Cardiac muscle cell (in vitro differentiated cells and primary cell): ENCODE measurements around the gene PHLDA3. TPM values are rescaled to one million over a fixed set of nuclear protein-coding genes. Genes with fewer than 3 reads are reported as not detected.

Source experiments
- DNase-seq, 2 donors: peaks; one replicate each; pipeline versions ENCODE4 v3.0.0 to v3.0.0-alpha.2; 2010 to 2017; ENCODE audit warnings: low read depth in 1 of 2, low spot score in 1 of 2
- H3K27ac ChIP-seq: fragments of 200-600 bp; sonication (generic); 2 replicates; pipeline ENCODE4 v1.5.1; 2016
- H3K27me3 ChIP-seq: fragments of 200-600 bp; sonication (generic); 2 replicates; pipeline ENCODE4 v1.6.0; 2016; ENCODE audit warnings: control low read depth
- H3K36me3 ChIP-seq: fragments of 200-600 bp; sonication (generic); 2 replicates; pipeline ENCODE4 v1.5.1; 2016; ENCODE audit warnings: control low read depth
- H3K4me1 ChIP-seq: fragments of 200-600 bp; sonication (generic); 2 replicates; pipeline ENCODE4 v1.8.1; 2017; ENCODE audit warnings: low read depth, mild to moderate bottlenecking, mixed run types
- H3K4me3 ChIP-seq: fragments of 200-600 bp; sonication (generic); 2 replicates; pipeline ENCODE4 v1.5.1; 2016; ENCODE audit warnings: mild to moderate bottlenecking
- H3K9me3 ChIP-seq: fragments of 200-600 bp; sonication (generic); 2 replicates; pipeline ENCODE4 v1.5.1; 2017; ENCODE audit warnings: low read depth, mild to moderate bottlenecking, control low read depth
- CTCF ChIP-seq: IDR thresholded peaks from 2 replicates; pipeline ENCODE4 v1.5.1; 2012; ENCODE audit warnings: low read depth, mild to moderate bottlenecking, low read length
- polyA plus RNA-seq: library from polyadenylated mRNA; unstranded; fragments of >200 nt; fragmentation: Nextera tagmentation; extraction: Ambion mirVana; gene quantifications from 2 replicates; pipeline ENCODE4 v1.2.1, GENCODE V29; 2016
- total RNA-seq: library from RNA; depleted of rRNA; stranded (reverse); fragments of >200 nt; gene quantifications from 2 replicates; pipeline ENCODE4 v1.2.3, GENCODE V29; 2016

PHLDA3 gene
- total and polyA plus RNA-seq, 2 experiments from 2014 or later, result 54.4 to 69.1 TPM

- peaks cover under 1% of the 10 kb centered on the region for H3K36me3 ChIP-seq
- no peak for DNase-seq
- no peaks in the 10 kb centered on the region for H3K27me3 ChIP-seq
- no peak for TF ChIP-seq CTCF
- H3K4me3 ChIP-seq, result no peak overlapping the region
- no peaks in the 10 kb centered on the region for H3K9me3 ChIP-seq
- H3K27ac ChIP-seq, result peak overlapping the region; percentile 96
- peaks cover 57% of the 10 kb centered on the region for H3K4me1 ChIP-seq
Observed at GRCh38 chr1:201422436-201423030, 46.5 kb downstream of the PHLDA3 start.

- H3K27ac ChIP-seq, result peak overlapping the region; percentile 96
- H3K4me3 ChIP-seq, result no peak overlapping the region
- TF ChIP-seq CTCF, result no peak
- H3K27me3 ChIP-seq, result no peaks in the 10 kb centered on the region
- H3K36me3 ChIP-seq, result peaks cover 4% of the 10 kb centered on the region
- peaks cover 59% of the 10 kb centered on the region for H3K4me1 ChIP-seq
- no peaks in the 10 kb centered on the region for H3K9me3 ChIP-seq
- DNase-seq, result no peak
Observed at GRCh38 chr1:201422026-201422425, 47.0 kb downstream of the PHLDA3 start.

GRCh38 chr1:201421041-201421440 is 47.9 kb downstream of the PHLDA3 start:
- peaks cover 61% of the 10 kb centered on the region for H3K4me1 ChIP-seq
- no peak for DNase-seq
- peak overlapping the region; percentile 48 for H3K4me3 ChIP-seq
- no peaks in the 10 kb centered on the region for H3K27me3 ChIP-seq
- H3K27ac ChIP-seq, result peak overlapping the region; percentile 96
- H3K36me3 ChIP-seq, result peaks cover 11% of the 10 kb centered on the region
- H3K9me3 ChIP-seq, result no peaks in the 10 kb centered on the region
- no peak for TF ChIP-seq CTCF

- H3K4me3 ChIP-seq, result peak overlapping the region; percentile 48
- H3K4me1 ChIP-seq, result peaks cover 61% of the 10 kb centered on the region
Observed at GRCh38 chr1:201420608-201421002, 48.4 kb downstream of the PHLDA3 start.

GRCh38 chr1:201419746-201420607 is 49.0 kb downstream of the PHLDA3 start:
- H3K27ac ChIP-seq, result peak overlapping the region; percentile 96
- H3K9me3 ChIP-seq, result no peaks in the 10 kb centered on the region
- peak overlapping the region; percentile 48 for H3K4me3 ChIP-seq
- DNase-seq, result peak; percentile 29 to 87
- no peak for TF ChIP-seq CTCF
- no peaks in the 10 kb centered on the region for H3K27me3 ChIP-seq
- peaks cover 22% of the 10 kb centered on the region for H3K36me3 ChIP-seq
- H3K4me1 ChIP-seq, result peaks cover 61% of the 10 kb centered on the region

More at GRCh38 chr1:201420608-201421002, 48.4 kb downstream of the PHLDA3 start:
- peak in 1 of 2 donors; percentile 61 for DNase-seq
- H3K27ac ChIP-seq, result peak overlapping the region; percentile 96
- peaks cover 15% of the 10 kb centered on the region for H3K36me3 ChIP-seq
- H3K27me3 ChIP-seq, result no peaks in the 10 kb centered on the region
- TF ChIP-seq CTCF, result no peak
- no peaks in the 10 kb centered on the region for H3K9me3 ChIP-seq
